HepG2 (cell line): ENCODE results near the gene NMRAL1. TPM values are rescaled to one million over a fixed set of nuclear protein-coding genes. Genes with fewer than 3 reads are reported as not detected.

ENCODE experiments used
- ATF7 ChIP-seq, 2 experiments: fragments of 450-650 bp in 1 of 2; sonication (generic) in 1 of 2; formaldehyde crosslinking in 1 of 2; IDR thresholded peaks; 2 replicates each; pipeline versions ENCODE4 v1.4.0 to v1.6.1; 2016 to 2020; ENCODE audit warnings: antibody characterized with exemption in 1 of 2, mild to moderate bottlenecking in 1 of 2, missing genetic modification reagents in 1 of 2
- BRCA1 ChIP-seq: sonication (generic); formaldehyde crosslinking; IDR thresholded peaks from 2 replicates; pipeline ENCODE4 v1.4.0; 2020; ENCODE audit warnings: missing genetic modification reagents
- DR1 ChIP-seq: sonication (generic); formaldehyde crosslinking; IDR thresholded peaks from 2 replicates; pipeline ENCODE4 v1.8.0; 2021; ENCODE audit warnings: mild to moderate bottlenecking, missing genetic modification reagents, inconsistent platforms
- FLYWCH1 ChIP-seq: sonication (generic); formaldehyde crosslinking; IDR thresholded peaks from 2 replicates; pipeline ENCODE4 v1.8.1; 2023; ENCODE audit warnings: mild to moderate bottlenecking, missing genetic modification reagents
- GATAD1 ChIP-seq: IDR thresholded peaks from 2 replicates; pipeline ENCODE4 v1.6.1; 2016; ENCODE audit warnings: missing genetic modification reagents, missing compliant biosample characterization
- GTF3A ChIP-seq: sonication (generic); formaldehyde crosslinking; conservative IDR thresholded peaks from 2 replicates; pipeline ENCODE4 v1.4.0; 2020; ENCODE audit warnings: mild to moderate bottlenecking, missing genetic modification reagents
- HNRNPH1 ChIP-seq: fragments of 200-400 bp; formaldehyde crosslinking; optimal IDR thresholded peaks from 2 replicates; pipeline ENCODE3; 2017; ENCODE audit warnings: mild to moderate bottlenecking, low read depth, low read length
- HNRNPUL1 ChIP-seq: fragments of 200-400 bp; formaldehyde crosslinking; IDR thresholded peaks from 2 replicates; pipeline ENCODE4 v1.6.1; 2017; ENCODE audit warnings: low read depth, mild to moderate bottlenecking, low read length, moderate library complexity
- KAT7 ChIP-seq: IDR thresholded peaks from 2 replicates; pipeline ENCODE4 v1.6.1; 2018; ENCODE audit warnings: borderline replicate concordance, missing compliant biosample characterization
- MEF2D ChIP-seq: sonication (generic); formaldehyde crosslinking; IDR thresholded peaks from 2 replicates; pipeline ENCODE4 v1.5.1; 2020; ENCODE audit warnings: mild to moderate bottlenecking, missing genetic modification reagents
- MEIS2 ChIP-seq: sonication (generic); formaldehyde crosslinking; IDR thresholded peaks from 2 replicates; pipeline ENCODE4 v1.9.0; 2021; ENCODE audit warnings: mild to moderate bottlenecking, missing genetic modification reagents
- NFE2L2 ChIP-seq: fragments of 150-350 bp; IDR thresholded peaks from 2 replicates; pipeline ENCODE4 v1.6.1; 2014; ENCODE audit warnings: low read length
- PAWR ChIP-seq: sonication (generic); formaldehyde crosslinking; IDR thresholded peaks from 2 replicates; pipeline ENCODE4 v1.4.0; 2020; ENCODE audit warnings: missing genetic modification reagents, mild to moderate bottlenecking, borderline replicate concordance
- POLR2AphosphoS5 ChIP-seq: IDR thresholded peaks from 2 replicates; pipeline ENCODE4 v1.6.1; 2012; ENCODE audit warnings: low read depth, low read length
- RFX1 ChIP-seq: fragments of 450-650 bp; IDR thresholded peaks from 2 replicates; pipeline ENCODE4 v1.6.1; 2017
- TBP ChIP-seq: sonication (generic); formaldehyde crosslinking; IDR thresholded peaks from 2 replicates; pipeline ENCODE4 v1.5.0; 2020; ENCODE audit warnings: missing genetic modification reagents
- ZBTB3 ChIP-seq: sonication (generic); formaldehyde crosslinking; IDR thresholded peaks from 2 replicates; pipeline ENCODE4 v1.4.0; 2020; ENCODE audit warnings: low read depth, mild to moderate bottlenecking, moderate library complexity, missing genetic modification reagents, borderline replicate concordance
- ZC3H13 ChIP-seq: sonication (generic); formaldehyde crosslinking; IDR thresholded peaks from 2 replicates; pipeline ENCODE4 v1.8.1; 2023; ENCODE audit warnings: mild to moderate bottlenecking, missing genetic modification reagents, moderate library complexity
- ZFX ChIP-seq: sonication (generic); formaldehyde crosslinking; IDR thresholded peaks from 2 replicates; pipeline ENCODE4 v1.4.0; 2020; ENCODE audit warnings: mild to moderate bottlenecking, low read depth, missing genetic modification reagents, moderate library complexity
- ZKSCAN1 ChIP-seq: fragments of 150-350 bp; IDR thresholded peaks from 2 replicates; pipeline ENCODE4 v1.6.1; 2014; ENCODE audit warnings: low read length
- ZNF253 ChIP-seq: sonication (generic); formaldehyde crosslinking; IDR thresholded peaks from 2 replicates; pipeline ENCODE4 v1.8.0; 2022; ENCODE audit warnings: mild to moderate bottlenecking, missing genetic modification reagents, borderline replicate concordance
- ZNF589 ChIP-seq: sonication (generic); formaldehyde crosslinking; conservative IDR thresholded peaks from 2 replicates; pipeline ENCODE4 v1.8.0; 2022; ENCODE audit warnings: mild to moderate bottlenecking, moderate library complexity, missing genetic modification reagents
- ZSCAN20 ChIP-seq: sonication (generic); formaldehyde crosslinking; IDR thresholded peaks from 2 replicates; pipeline ENCODE4 v1.4.0; 2020; ENCODE audit warnings: missing genetic modification reagents, mild to moderate bottlenecking, borderline replicate concordance
- ZZZ3 ChIP-seq: sonication (generic); formaldehyde crosslinking; IDR thresholded peaks from 2 replicates; pipeline ENCODE4 v1.4.0; 2020; ENCODE audit warnings: missing genetic modification reagents, mild to moderate bottlenecking, borderline replicate concordance
- polyA plus RNA-seq, 8 experiments: library from polyadenylated mRNA; depleted of rRNA in 3 of 8; stranded (reverse) in 7 of 8; unstranded in 1 of 8; fragments of >200 nt; fragmentation: Illumina TruSeq in 4 of 8; extraction: Trizol in 4 of 8; gene quantifications; 2 replicates each; pipeline versions ENCODE4 v1.2.1 to v1.2.3, GENCODE V29; 2011 to 2016; ENCODE audit warnings: low read depth in 4 of 8, missing spikeins in 1 of 8, mixed read lengths in 1 of 8; ENCODE audit not compliant: insufficient read depth in 1 of 8
- total RNA-seq, 5 experiments: library from RNA; depleted of rRNA; stranded (reverse); fragments of >200 nt; fragmentation: Illumina TruSeq; extraction: Trizol; gene quantifications; 2 replicates each; pipeline ENCODE4 v1.2.3, GENCODE V29; 2016; ENCODE audit warnings: low read depth in 1 of 5
- TF ChIP-seq, protein P1 (sequence below): sonication (generic); formaldehyde crosslinking; IDR thresholded peaks from 2 replicates; pipeline ENCODE4 v1.5.0; 2020; ENCODE audit warnings: missing genetic modification reagents
- TF ChIP-seq, protein P2 (sequence below): fragments of 450-650 bp; IDR thresholded peaks from 2 replicates; pipeline ENCODE4 v1.6.1; 2017
- TF ChIP-seq, protein P3 (sequence below): IDR thresholded peaks from 2 replicates; pipeline ENCODE4 v1.4.0; 2020; ENCODE audit warnings: mild to moderate bottlenecking, missing genetic modification reagents

NMRAL1 gene
- total and polyA plus RNA-seq, 2 of the 13 experiments (the other 11 are each of a cell fraction or from before 2014, with no cell fraction given) = 30.8 to 33.1 TPM

DNA sequence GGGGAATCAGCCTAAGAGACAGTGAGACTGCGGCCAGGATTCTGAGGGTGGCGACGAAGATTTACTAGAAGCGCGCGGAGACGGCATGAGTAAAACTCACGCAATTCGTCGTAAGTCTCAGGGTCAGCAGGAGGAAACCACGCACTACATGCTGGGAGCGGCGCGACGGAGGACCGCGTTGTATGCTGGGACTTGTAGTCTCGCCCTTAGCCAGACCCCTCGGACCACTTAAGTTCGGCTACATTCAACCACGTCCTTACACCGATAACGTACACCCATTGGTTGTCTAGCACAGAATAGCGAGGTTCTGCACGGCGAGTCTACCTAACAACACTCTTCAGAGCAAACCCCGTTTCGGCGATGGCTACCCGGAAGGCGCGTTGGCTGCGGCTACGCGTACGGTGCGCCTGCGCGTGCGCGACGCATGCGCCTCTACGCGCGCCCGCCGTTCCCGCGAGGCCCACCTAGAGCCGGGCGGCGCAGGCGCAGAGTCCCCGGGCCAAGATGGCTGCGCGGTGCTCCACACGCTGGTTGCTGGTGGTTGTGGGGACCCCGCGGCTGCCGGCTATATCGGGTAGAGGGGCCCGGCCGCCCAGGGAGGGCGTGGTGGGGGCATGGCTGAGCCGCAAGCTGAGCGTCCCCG is 48.9 kb downstream of the NMRAL1 start, which contains the start of gene DNAJA3 (continued):
- TF ChIP-seq RFX1 = no peak
- no peak for TF ChIP-seq HNRNPUL1
- TF ChIP-seq BRCA1 (CRISPR knock-in tag) = no peak
- TF ChIP-seq HNRNPH1 = no peak
- no peak for TF ChIP-seq ZBTB3 (CRISPR knock-in tag)
- TF ChIP-seq ZZZ3 = peak; percentile 47; the same call in 1 of the 2 replicates
- TF ChIP-seq ZKSCAN1 = no peak; the same call in 1 of the 2 replicates
- TF ChIP-seq DR1 (CRISPR knock-in tag) = peak; percentile 76
- TF ChIP-seq, protein P1, sequence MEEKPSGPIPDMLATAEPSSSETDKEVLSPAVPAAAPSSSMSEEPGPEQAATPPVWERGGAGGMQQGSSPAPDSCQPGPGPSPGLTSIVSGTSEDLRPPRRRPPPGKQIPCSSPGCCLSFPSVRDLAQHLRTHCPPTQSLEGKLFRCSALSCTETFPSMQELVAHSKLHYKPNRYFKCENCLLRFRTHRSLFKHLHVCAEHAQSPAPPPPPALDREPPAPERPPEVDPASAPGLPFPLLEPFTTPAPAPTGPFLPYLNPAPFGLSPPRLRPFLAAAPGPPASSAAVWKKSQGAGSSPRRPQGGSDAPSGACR (CRISPR knock-in tag) = peak; percentile 74; the same call in 1 of the 2 replicates
- TF ChIP-seq, protein P2, sequence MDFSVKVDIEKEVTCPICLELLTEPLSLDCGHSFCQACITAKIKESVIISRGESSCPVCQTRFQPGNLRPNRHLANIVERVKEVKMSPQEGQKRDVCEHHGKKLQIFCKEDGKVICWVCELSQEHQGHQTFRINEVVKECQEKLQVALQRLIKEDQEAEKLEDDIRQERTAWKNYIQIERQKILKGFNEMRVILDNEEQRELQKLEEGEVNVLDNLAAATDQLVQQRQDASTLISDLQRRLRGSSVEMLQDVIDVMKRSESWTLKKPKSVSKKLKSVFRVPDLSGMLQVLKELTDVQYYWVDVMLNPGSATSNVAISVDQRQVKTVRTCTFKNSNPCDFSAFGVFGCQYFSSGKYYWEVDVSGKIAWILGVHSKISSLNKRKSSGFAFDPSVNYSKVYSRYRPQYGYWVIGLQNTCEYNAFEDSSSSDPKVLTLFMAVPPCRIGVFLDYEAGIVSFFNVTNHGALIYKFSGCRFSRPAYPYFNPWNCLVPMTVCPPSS = no peak
- 0 out of 2 replicates have a peak, but pooled peaks have one; percentile 50 for TF ChIP-seq ZNF589 (CRISPR knock-in tag)
- no peak for TF ChIP-seq FLYWCH1 (CRISPR knock-in tag)
- TF ChIP-seq ZNF253 (CRISPR knock-in tag) = no peak
- TF ChIP-seq POLR2AphosphoS5 = peak; percentile 93
- TF ChIP-seq PAWR = no peak
- peak; percentile 23; the same call in 1 of the 2 replicates for TF ChIP-seq MEIS2
- no peak for TF ChIP-seq ZSCAN20 (CRISPR knock-in tag)
- peak; percentile 93 for TF ChIP-seq GATAD1 (CRISPR knock-in tag)
- TF ChIP-seq MEF2D (CRISPR knock-in tag) = no peak
- TF ChIP-seq ATF7 (IDR thresholded peaks at IDR 0.05) = no peak
- TF ChIP-seq ATF7 (CRISPR knock-in tag; IDR thresholded peaks at IDR 0.05) = no peak
- TF ChIP-seq NFE2L2 = no peak
- TF ChIP-seq ZFX (CRISPR knock-in tag) = no peak
- no peak; the same call in 1 of the 2 replicates for TF ChIP-seq KAT7 (CRISPR knock-in tag)
- peak; percentile 19; the same call in 1 of the 2 replicates for TF ChIP-seq GTF3A (CRISPR knock-in tag)
- peak; percentile 76 for TF ChIP-seq ZC3H13 (CRISPR knock-in tag)
- no peak; the same call in 1 of the 2 replicates for TF ChIP-seq TBP (CRISPR knock-in tag)
- TF ChIP-seq, protein P3, sequence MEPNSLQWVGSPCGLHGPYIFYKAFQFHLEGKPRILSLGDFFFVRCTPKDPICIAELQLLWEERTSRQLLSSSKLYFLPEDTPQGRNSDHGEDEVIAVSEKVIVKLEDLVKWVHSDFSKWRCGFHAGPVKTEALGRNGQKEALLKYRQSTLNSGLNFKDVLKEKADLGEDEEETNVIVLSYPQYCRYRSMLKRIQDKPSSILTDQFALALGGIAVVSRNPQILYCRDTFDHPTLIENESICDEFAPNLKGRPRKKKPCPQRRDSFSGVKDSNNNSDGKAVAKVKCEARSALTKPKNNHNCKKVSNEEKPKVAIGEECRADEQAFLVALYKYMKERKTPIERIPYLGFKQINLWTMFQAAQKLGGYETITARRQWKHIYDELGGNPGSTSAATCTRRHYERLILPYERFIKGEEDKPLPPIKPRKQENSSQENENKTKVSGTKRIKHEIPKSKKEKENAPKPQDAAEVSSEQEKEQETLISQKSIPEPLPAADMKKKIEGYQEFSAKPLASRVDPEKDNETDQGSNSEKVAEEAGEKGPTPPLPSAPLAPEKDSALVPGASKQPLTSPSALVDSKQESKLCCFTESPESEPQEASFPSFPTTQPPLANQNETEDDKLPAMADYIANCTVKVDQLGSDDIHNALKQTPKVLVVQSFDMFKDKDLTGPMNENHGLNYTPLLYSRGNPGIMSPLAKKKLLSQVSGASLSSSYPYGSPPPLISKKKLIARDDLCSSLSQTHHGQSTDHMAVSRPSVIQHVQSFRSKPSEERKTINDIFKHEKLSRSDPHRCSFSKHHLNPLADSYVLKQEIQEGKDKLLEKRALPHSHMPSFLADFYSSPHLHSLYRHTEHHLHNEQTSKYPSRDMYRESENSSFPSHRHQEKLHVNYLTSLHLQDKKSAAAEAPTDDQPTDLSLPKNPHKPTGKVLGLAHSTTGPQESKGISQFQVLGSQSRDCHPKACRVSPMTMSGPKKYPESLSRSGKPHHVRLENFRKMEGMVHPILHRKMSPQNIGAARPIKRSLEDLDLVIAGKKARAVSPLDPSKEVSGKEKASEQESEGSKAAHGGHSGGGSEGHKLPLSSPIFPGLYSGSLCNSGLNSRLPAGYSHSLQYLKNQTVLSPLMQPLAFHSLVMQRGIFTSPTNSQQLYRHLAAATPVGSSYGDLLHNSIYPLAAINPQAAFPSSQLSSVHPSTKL (CRISPR knock-in tag) = no peak
